Measurements from ENCODE around the gene SAMD10.

- no peak for TF ChIP-seq CTCF (IDR thresholded peaks at IDR 0.05)
- no peak for TF ChIP-seq POLR2A (IDR thresholded peaks at IDR 0.05)
These were observed 41.9 kb upstream of the SAMD10 start for GRCh38 chr20:64021124-64021975.

Data from thyroid gland (tissue), 4 donors.